GM15510 (cell line): ENCODE measurements around the gene SLC25A6.

ENCODE experiments used
- POLR2A ChIP-seq: IDR thresholded peaks from 3 replicates; pipeline ENCODE4 v1.6.1; 2011; ENCODE audit warnings: borderline replicate concordance; ENCODE audit not compliant: insufficient read length; ENCODE audit errors: extremely low read depth

SLC25A6 gene

GRCh38 chrX:1336948-1337779, 54.7 kb downstream of the SLC25A6 start:
- no peak for TF ChIP-seq POLR2A

- TF ChIP-seq POLR2A = peak; percentile 27
Observed at GRCh38 chrX:1336331-1336943, 55.5 kb downstream of the SLC25A6 start, which contains the start of gene IL3RA. TSS of gene IL3RA (plus strand) at chrX:1336785. CDS start at chrX:1341766, 4,981 bp downstream.
